Smooth muscle cell of bladder (primary cell): ENCODE results near the gene TMEM126A. TPM values are rescaled to one million over a fixed set of nuclear protein-coding genes. Genes with fewer than 3 reads are reported as not detected.

Source experiments
- total RNA-seq: library from RNA; depleted of rRNA; stranded (reverse); fragments of >200 nt; gene quantifications from 2 replicates; pipeline ENCODE4 v1.2.3, GENCODE V29; 2014

Gene TMEM126A
- total RNA-seq, result 41.5 and 48.1 TPM in 2 replicates

GRCh38 chr11:85647604-85648299 lies at the start of gene TMEM126A:
TMEM126A (plus strand) TSS chr11:85647967; CDS start chr11:85650256, 2,289 bp downstream.

GRCh38 chr11:85627332-85627997 lies 20.3 kb upstream of the TMEM126A start, which contains the start of gene DLG2:
DLG2 (minus strand) TSS chr11:85627344.

GRCh38 chr11:85627998-85628770 lies 19.6 kb upstream of the TMEM126A start, which contains the start of gene TMEM126B:
TMEM126B (plus strand) TSS chr11:85628593; CDS start chr11:85628608, 15 bp downstream.

GRCh38 chr11:85664615-85665481 lies 17.1 kb downstream of the TMEM126A start, which contains the start of gene CREBZF:
CREBZF (minus strand) TSS chr11:85665129; CDS start chr11:85664875, 254 bp downstream.

GRCh38 chr11:85685820-85686459 lies 38.2 kb downstream of the TMEM126A start, which contains the start of gene CCDC89:
CCDC89 (minus strand) TSS chr11:85686195; CDS start chr11:85686130, 65 bp downstream.

Other genes with a start within 250 kb of the TMEM126A start
- gene DLG2, start 20.6 kb upstream of the TMEM126A start, total RNA-seq, result 0.85 and 1.6 TPM in 2 replicates
- 42.4 and 43.5 TPM in 2 replicates for gene TMEM126B, start 19.4 kb upstream of the TMEM126A start, total RNA-seq
- gene CREBZF, start 17.2 kb downstream of the TMEM126A start, total RNA-seq, result 31.0 and 32.4 TPM in 2 replicates
- gene CCDC89, start 38.2 kb downstream of the TMEM126A start, total RNA-seq, result 3.3 and 4.3 TPM in 2 replicates
- 29.2 and 33.4 TPM in 2 replicates for gene SYTL2, start 163.2 kb downstream of the TMEM126A start, total RNA-seq
- gene CCDC83, start 207.4 kb downstream of the TMEM126A start, total RNA-seq, result 0.18 TPM in 1 of 2 replicates, not detected in the other